A673 (cell line): ENCODE data around the gene DAPK2.

Experiments used
- EZH2 ChIP-seq: fragments of 200-600 bp; sonication (generic); IDR thresholded peaks from 2 replicates; pipeline ENCODE4 v1.6.1; 2017; ENCODE audit warnings: borderline replicate concordance, low read depth, mild to moderate bottlenecking, mixed read lengths, antibody characterized with exemption, low read length; ENCODE audit not compliant: poor library complexity, severe bottlenecking
- TF ChIP-seq, protein P1 (sequence below): fragments of 300-800, 200-600 bp; sonication (generic); conservative IDR thresholded peaks from 2 replicates; pipeline ENCODE4 v1.5.1; 2017; ENCODE audit warnings: low read depth, mild to moderate bottlenecking, antibody characterized with exemption, low read length, moderate library complexity, mixed read lengths

DNA sequence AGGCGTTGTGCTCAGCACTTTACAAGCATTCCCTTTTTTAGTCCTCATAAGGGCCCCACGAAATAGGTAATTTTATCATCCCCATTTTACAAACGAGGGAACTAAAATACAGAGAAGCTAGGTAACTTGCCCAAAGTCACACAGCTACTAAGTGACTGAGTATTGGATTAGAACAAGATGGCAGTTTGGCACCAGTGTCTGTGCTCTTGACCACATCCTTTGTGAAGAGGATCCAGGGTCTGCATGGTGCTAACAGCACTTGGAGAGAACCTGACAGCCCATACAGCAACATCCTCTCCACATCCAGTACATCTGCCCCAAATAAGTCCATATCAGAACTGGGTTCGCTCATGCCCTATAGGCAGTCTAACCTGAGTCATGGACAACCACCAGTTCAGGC lies 21.8 kb upstream of the DAPK2 start:
- TF ChIP-seq, protein P1, sequence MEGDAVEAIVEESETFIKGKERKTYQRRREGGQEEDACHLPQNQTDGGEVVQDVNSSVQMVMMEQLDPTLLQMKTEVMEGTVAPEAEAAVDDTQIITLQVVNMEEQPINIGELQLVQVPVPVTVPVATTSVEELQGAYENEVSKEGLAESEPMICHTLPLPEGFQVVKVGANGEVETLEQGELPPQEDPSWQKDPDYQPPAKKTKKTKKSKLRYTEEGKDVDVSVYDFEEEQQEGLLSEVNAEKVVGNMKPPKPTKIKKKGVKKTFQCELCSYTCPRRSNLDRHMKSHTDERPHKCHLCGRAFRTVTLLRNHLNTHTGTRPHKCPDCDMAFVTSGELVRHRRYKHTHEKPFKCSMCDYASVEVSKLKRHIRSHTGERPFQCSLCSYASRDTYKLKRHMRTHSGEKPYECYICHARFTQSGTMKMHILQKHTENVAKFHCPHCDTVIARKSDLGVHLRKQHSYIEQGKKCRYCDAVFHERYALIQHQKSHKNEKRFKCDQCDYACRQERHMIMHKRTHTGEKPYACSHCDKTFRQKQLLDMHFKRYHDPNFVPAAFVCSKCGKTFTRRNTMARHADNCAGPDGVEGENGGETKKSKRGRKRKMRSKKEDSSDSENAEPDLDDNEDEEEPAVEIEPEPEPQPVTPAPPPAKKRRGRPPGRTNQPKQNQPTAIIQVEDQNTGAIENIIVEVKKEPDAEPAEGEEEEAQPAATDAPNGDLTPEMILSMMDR, result no peak
- TF ChIP-seq EZH2, result no peak
